ENCODE results near the gene HSPG2.
A peak's percentile ranks its signal among the peaks of the same experiment; 100 is the strongest.

Gene HSPG2

GRCh38 chr1:21898326-21899200 lies 38.5 kb downstream of the HSPG2 start:
- no peak for DNase-seq (ENCODE audit: low spot score)

- no peak for DNase-seq (ENCODE audit: low spot score)
Measured at GRCh38 chr1:21897844-21898243, 39.3 kb downstream of the HSPG2 start.

- DNase-seq (ENCODE audit: low spot score) = peak; percentile 80
Measured at GRCh38 chr1:21896652-21897532, 40.2 kb downstream of the HSPG2 start.

- DNase-seq (ENCODE audit: low spot score) = no peak
Measured at GRCh38 chr1:21896026-21896425, 41.1 kb downstream of the HSPG2 start.

GRCh38 chr1:21894034-21894881 lies 42.9 kb downstream of the HSPG2 start:
- DNase-seq (ENCODE audit: low spot score) = no peak

- DNase-seq (ENCODE audit: low spot score) = no peak
Measured at GRCh38 chr1:21893046-21893805, 43.9 kb downstream of the HSPG2 start.

GRCh38 chr1:21891621-21892479 lies 45.3 kb downstream of the HSPG2 start:
- no peak for DNase-seq (ENCODE audit: low spot score)

GRCh38 chr1:21891081-21891480 lies 46.0 kb downstream of the HSPG2 start:
- DNase-seq (ENCODE audit: low spot score) = no peak

GRCh38 chr1:21888500-21888899 lies 48.6 kb downstream of the HSPG2 start:
- no peak for DNase-seq (ENCODE audit: low spot score)

- DNase-seq (ENCODE audit: low spot score) = no peak
Measured at GRCh38 chr1:21887796-21888195, 49.3 kb downstream of the HSPG2 start.

GRCh38 chr1:21887216-21887736 lies 49.8 kb downstream of the HSPG2 start:
- DNase-seq (ENCODE audit: low spot score) = no peak

- peak; percentile 66 for DNase-seq (ENCODE audit: low spot score)
Measured at GRCh38 chr1:21886486-21887215, 50.5 kb downstream of the HSPG2 start.

- DNase-seq (ENCODE audit: low spot score) = no peak
Measured at GRCh38 chr1:21885236-21886037, 51.7 kb downstream of the HSPG2 start.

GRCh38 chr1:21884456-21885235 lies 52.5 kb downstream of the HSPG2 start:
- no peak for DNase-seq (ENCODE audit: low spot score)

- DNase-seq (ENCODE audit: low spot score) = no peak
Measured at GRCh38 chr1:21882721-21883415, 54.2 kb downstream of the HSPG2 start.

- DNase-seq (ENCODE audit: low spot score) = no peak
Measured at GRCh38 chr1:21881250-21881649, 55.9 kb downstream of the HSPG2 start.

- DNase-seq (ENCODE audit: low spot score) = no peak
Measured at GRCh38 chr1:21880619-21880970, 56.5 kb downstream of the HSPG2 start.
